IMR-90 (cell line): ENCODE data around the gene RBP2. TPM values are rescaled to one million over a fixed set of nuclear protein-coding genes. Genes with fewer than 3 reads are reported as not detected.

ENCODE experiments used
- ATAC-seq: fragments of 200-7000 bp; cut with Tn5 transposase; 2 replicates; pipeline ENCODE4 v1.9.1; 2020; ENCODE audit warnings: low read depth, mild to moderate bottlenecking, moderate library complexity
- BruUV-seq: library from RNA; stranded (reverse); fragments of 400-500 nt; replicated peaks from 2 replicates; lab custom pipeline; 2021; lab: Mats Ljungman, UMichigan
- CTCF ChIA-PET: fragments of 300-600 bp; formaldehyde crosslinking; extraction: SDS; loops from one replicate; lab custom pipeline; 2021; ENCODE audit warnings: antibody characterized with exemption; lab: Yijun Ruan, JAX
- POLR2A ChIA-PET: fragments of 300-600 bp; sonication (Branson Sonifier 250); formaldehyde crosslinking; loops from one replicate; lab custom pipeline; 2022; ENCODE audit warnings: antibody characterized with exemption; ENCODE audit not compliant: unreplicated experiment; lab: Charles Lee
- DNase-seq: peaks from one replicate; pipeline ENCODE4 v3.0.0; 2013
- H2AFZ ChIP-seq: replicated peaks from 2 replicates; pipeline ENCODE3; 2013; ENCODE audit warnings: low read length, mild to moderate bottlenecking; ENCODE audit not compliant: poor library complexity
- H2AK5ac ChIP-seq: 2 replicates; pipeline ENCODE4 v1.6.1; 2013; ENCODE audit warnings: low read depth, low read length, inconsistent platforms
- H2AK9ac ChIP-seq: replicated peaks from 2 replicates; pipeline ENCODE3; 2013; ENCODE audit warnings: mild to moderate bottlenecking, low read depth, low read length, moderate library complexity; ENCODE audit not compliant: poor library complexity
- H2BK120ac ChIP-seq: 2 replicates; pipeline ENCODE4 v1.6.1; 2013; ENCODE audit warnings: low read depth, low read length, inconsistent platforms
- H2BK15ac ChIP-seq: 3 replicates; pipeline ENCODE4 v1.6.1; 2013; ENCODE audit warnings: low read depth, low read length, inconsistent platforms
- H2BK20ac ChIP-seq: 2 replicates; pipeline ENCODE4 v1.6.1; 2013; ENCODE audit warnings: low read depth, mild to moderate bottlenecking, inconsistent platforms, low read length, moderate library complexity
- H2BK5ac ChIP-seq: 2 replicates; pipeline ENCODE4 v1.6.1; 2013; ENCODE audit warnings: mild to moderate bottlenecking, low read depth, low read length, inconsistent platforms; ENCODE audit not compliant: poor library complexity, severe bottlenecking
- H3K14ac ChIP-seq: replicated peaks from 2 replicates; pipeline ENCODE4 v1.6.1; 2013; ENCODE audit warnings: low read depth, low read length, inconsistent platforms
- H3K18ac ChIP-seq: 2 replicates; pipeline ENCODE4 v1.6.1; 2013; ENCODE audit warnings: low read depth, low read length, control low read depth
- H3K23ac ChIP-seq: 2 replicates; pipeline ENCODE4 v1.6.1; 2013; ENCODE audit warnings: low read depth, low read length, inconsistent platforms
- H3K27ac ChIP-seq: 2 replicates; pipeline ENCODE4 v1.5.1; 2013; ENCODE audit warnings: mild to moderate bottlenecking, control low read depth, low read length; ENCODE audit not compliant: insufficient read depth
- H3K27me3 ChIP-seq: 2 replicates; pipeline ENCODE4 v1.6.1; 2013; ENCODE audit warnings: low read length; ENCODE audit not compliant: control insufficient read depth, insufficient read depth
- H3K36me3 ChIP-seq: 2 replicates; pipeline ENCODE4 v1.6.1; 2013; ENCODE audit warnings: low read length, mixed read lengths; ENCODE audit not compliant: control insufficient read depth, insufficient read depth
- H3K4ac ChIP-seq: 2 replicates; pipeline ENCODE4 v1.6.1; 2013; ENCODE audit warnings: low read depth, low read length, inconsistent platforms
- H3K4me1 ChIP-seq: 2 replicates; pipeline ENCODE4 v1.6.1; 2013; ENCODE audit warnings: low read length, mixed read lengths; ENCODE audit not compliant: control insufficient read depth, insufficient read depth
- H3K4me2 ChIP-seq: 2 replicates; pipeline ENCODE4 v1.6.1; 2013; ENCODE audit warnings: low read depth, mild to moderate bottlenecking, control low read depth, low read length, moderate library complexity
- H3K4me3 ChIP-seq: 2 replicates; pipeline ENCODE4 v1.5.1; 2013; ENCODE audit warnings: low read depth, mild to moderate bottlenecking, control low read depth, low read length, moderate library complexity; ENCODE audit not compliant: insufficient read depth
- H3K56ac ChIP-seq: 2 replicates; pipeline ENCODE4 v1.6.1; 2013; ENCODE audit warnings: low read length, inconsistent platforms; ENCODE audit not compliant: insufficient read depth; ENCODE audit errors: extremely low read depth
- H3K79me1 ChIP-seq, 2 experiments: 2 replicates each; pipeline ENCODE4 v1.6.1; 2013; ENCODE audit warnings: low read length in 2 of 2, inconsistent platforms in 1 of 2, low read depth in 1 of 2
- H3K9ac ChIP-seq: 2 replicates; pipeline ENCODE4 v1.6.1; 2013; ENCODE audit warnings: low read depth, low read length, control low read depth
- H3K9me1 ChIP-seq: 2 replicates; pipeline ENCODE4 v1.6.1; 2013; ENCODE audit warnings: low read length, inconsistent platforms; ENCODE audit not compliant: insufficient read depth
- H3K9me3 ChIP-seq: 2 replicates; pipeline ENCODE4 v1.6.1; 2013; ENCODE audit warnings: low read length; ENCODE audit not compliant: control insufficient read depth, insufficient read depth
- H4K20me1 ChIP-seq: 2 replicates; pipeline ENCODE4 v1.6.1; 2013; ENCODE audit warnings: low read length, inconsistent platforms; ENCODE audit not compliant: insufficient read depth
- H4K5ac ChIP-seq: 2 replicates; pipeline ENCODE4 v1.6.1; 2013; ENCODE audit warnings: mild to moderate bottlenecking, low read depth, low read length, control low read depth
- H4K8ac ChIP-seq, 2 experiments: 2 replicates each; pipeline ENCODE4 v1.6.1; 2013; ENCODE audit warnings: low read depth in 2 of 2, low read length in 2 of 2, control low read depth in 1 of 2, inconsistent platforms in 1 of 2
- H4K91ac ChIP-seq: 2 replicates; pipeline ENCODE4 v1.6.1; 2013; ENCODE audit warnings: low read depth, low read length, inconsistent platforms; ENCODE audit not compliant: insufficient read depth
- CEBPB ChIP-seq: IDR thresholded peaks from 2 replicates; pipeline ENCODE4 v1.6.1; 2012; ENCODE audit warnings: low read depth, low read length, improper control_type of control experiment
- ELK1 ChIP-seq: fragments of 150-350 bp; IDR thresholded peaks from 2 replicates; pipeline ENCODE4 v1.6.1; 2016; ENCODE audit warnings: low read depth, mild to moderate bottlenecking, low read length, moderate library complexity, borderline replicate concordance
- FOS ChIP-seq: fragments of 150-350 bp; IDR thresholded peaks from 2 replicates; pipeline ENCODE4 v1.6.1; 2016; ENCODE audit warnings: low read depth, low read length
- MAFK ChIP-seq: IDR thresholded peaks from 2 replicates; pipeline ENCODE4 v1.6.1; 2012; ENCODE audit warnings: low read depth, low read length, improper control_type of control experiment
- MAZ ChIP-seq: IDR thresholded peaks from 2 replicates; pipeline ENCODE4 v1.6.1; 2012; ENCODE audit warnings: low read depth, mild to moderate bottlenecking, low read length, improper control_type of control experiment, moderate library complexity, borderline replicate concordance
- MXI1 ChIP-seq: IDR thresholded peaks from 2 replicates; pipeline ENCODE4 v1.6.1; 2012; ENCODE audit warnings: low read depth, mild to moderate bottlenecking, low read length, moderate library complexity, borderline replicate concordance
- NFE2L2 ChIP-seq: fragments of 150-350 bp; IDR thresholded peaks from 2 replicates; pipeline ENCODE4 v1.6.1; 2016; ENCODE audit warnings: low read depth, mild to moderate bottlenecking, low read length
- RAD21 ChIP-seq: IDR thresholded peaks from 2 replicates; pipeline ENCODE4 v1.6.1; 2012; ENCODE audit warnings: low read length, improper control_type of control experiment
- RCOR1 ChIP-seq: IDR thresholded peaks from 2 replicates; pipeline ENCODE4 v1.6.1; 2012; ENCODE audit warnings: mild to moderate bottlenecking, low read length, improper control_type of control experiment; ENCODE audit not compliant: insufficient replicate concordance
- RFX5 ChIP-seq: IDR thresholded peaks from 2 replicates; pipeline ENCODE4 v1.8.0; 2012; ENCODE audit warnings: low read depth, mild to moderate bottlenecking, low read length, moderate library complexity
- SMC3 ChIP-seq: fragments of 150-350 bp; IDR thresholded peaks from 2 replicates; pipeline ENCODE4 v1.6.1; 2016; ENCODE audit warnings: low read depth, mild to moderate bottlenecking, antibody characterized with exemption, low read length, moderate library complexity
- WGBS, 2 experiments: methylation state at CpG; one replicate each; pipeline versions ENCODE4 v1.1.5 to v1.1.7; 2013; ENCODE audit warnings: missing lambda C conversion rate in 2 of 2; ENCODE audit not compliant: insufficient read length in 1 of 2; ENCODE audit errors: extremely low coverage in 2 of 2; 5-methylcytosine and 5-hydroxymethylcytosine counted together
- dilution Hi-C: fragments of 300-500 bp; cut with HindIII; formaldehyde crosslinking; loops from one replicate; pipeline ENCODE4 v1.14.3; 2018; ENCODE audit warnings: low sequenced_read_pairs; ENCODE audit not compliant: unreplicated experiment
- in situ Hi-C: fragments of 300-500 bp; cut with MboI; formaldehyde crosslinking; loops from 3 replicates; pipeline ENCODE4 v1.14.3; 2019; ENCODE audit warnings: low sequenced_read_pairs, inconsistent platforms, mixed read lengths
- intact Hi-C: fragments of 100-400 bp; cut with micrococcal nuclease; formaldehyde crosslinking; loops from 2 replicates; pipeline ENCODE4 v1.10.0; 2022
- polyA plus RNA-seq, 3 experiments: library from polyadenylated mRNA; depleted of rRNA; stranded (reverse); fragments of >200 nt; gene quantifications; 2 replicates each; pipeline ENCODE4 v1.2.3, GENCODE V29; 2012; ENCODE audit warnings: low replicate concordance in 1 of 3
- total RNA-seq: library from RNA; depleted of rRNA; stranded (reverse); fragments of >200 nt; gene quantifications from 2 replicates; pipeline ENCODE4 v1.2.3, GENCODE V29; 2012

The RBP2 gene
- total and polyA plus RNA-seq, 2 of the 4 experiments (the other 2 are of a cell fraction), result not detected

DNA sequence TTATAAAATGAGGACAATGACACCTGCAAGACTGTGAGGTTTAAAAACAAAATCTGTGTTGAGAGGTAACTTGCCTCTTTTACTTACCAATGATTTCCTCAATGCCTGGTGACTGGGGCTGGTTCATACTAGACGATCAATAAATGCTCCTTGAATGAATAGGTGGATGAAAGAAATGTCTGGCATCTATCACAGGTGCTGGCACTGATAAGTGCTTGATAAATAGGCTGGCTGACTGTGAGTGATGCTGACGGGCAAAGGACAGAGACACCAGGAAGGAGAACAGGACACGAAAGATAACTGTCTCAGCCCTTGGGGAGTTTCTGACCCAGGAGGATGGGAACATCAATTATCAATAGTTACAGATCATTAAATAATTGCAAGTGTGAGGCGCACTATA is 31.9 kb downstream of the RBP2 start:
- Histone ChIP-seq H3K4me3 (no peak overlapping the region), H4K8ac (no peak overlapping the region), H2BK120ac (no peak overlapping the region), H3K23ac (no peak overlapping the region), H3K14ac (no peak overlapping the region), H3K4me2 (no peak overlapping the region), H3K27me3 (no peaks in the 10 kb centered on the region; the same call in none of the 2 replicates), H3K9ac (no peak overlapping the region), H3K27ac (no peak overlapping the region), H4K5ac (no peak overlapping the region), H2BK15ac (no peak overlapping the region), H4K91ac (no peak overlapping the region), H3K4ac (no peak overlapping the region), H3K9me3 (no peaks in the 10 kb centered on the region), H2BK20ac (no peak overlapping the region), H4K20me1 (no peaks in the 10 kb centered on the region), H2BK5ac (no peak overlapping the region), H3K9me1 (no peaks in the 10 kb centered on the region), H3K4me1 (no peaks in the 10 kb centered on the region), H2AFZ (no peak overlapping the region), H3K79me1 (no peaks in the 10 kb centered on the region), H3K36me3 (no peaks in the 10 kb centered on the region), H2AK5ac (no peak overlapping the region), H3K18ac (no peak overlapping the region), H3K56ac (no peak overlapping the region), H2AK9ac (no peak overlapping the region)
- BruUV-seq, result no TSS peak
- DNase-seq, result no peak
- ChIA-PET CTCF (no interaction called here), POLR2A (no interaction called here)
- in situ Hi-C loops (loop anchor here (25.0 kb wide), 1 partner anchor 1418 kb away; no protein-coding TSS in a partner anchor), intact Hi-C loops (no loop called here), dilution Hi-C loops (no loop called here)
- TF ChIP-seq NFE2L2 (no peak), CEBPB (no peak), RFX5 (no peak), MAZ (no peak), SMC3 (no peak), FOS (no peak), MAFK (no peak), RCOR1 (no peak), ELK1 (no peak), RAD21 (no peak), MXI1 (no peak)
- no peak for ATAC-seq
- 0% methylated on average over 1 of the region's 4 CpGs; no CpG with 5 or more reads in 1 of the 2 experiments for WGBS, 2 experiments
